HUES6 (cell line): Measurements from ENCODE around the gene PLTP.
A peak's percentile ranks its signal among the peaks of the same experiment; 100 is the strongest.

Experiments used
- H3K27ac ChIP-seq: 2 replicates; pipeline ENCODE4 v1.7.0; 2013; ENCODE audit warnings: low read depth, mild to moderate bottlenecking, low read length, inconsistent platforms
- H3K27me3 ChIP-seq: 2 replicates; pipeline ENCODE4 v1.6.1; 2013; ENCODE audit warnings: low read length; ENCODE audit not compliant: control insufficient read depth, insufficient read depth
- H3K36me3 ChIP-seq: 2 replicates; pipeline ENCODE4 v1.6.1; 2013; ENCODE audit warnings: low read length; ENCODE audit not compliant: control insufficient read depth, insufficient read depth
- H3K4me1 ChIP-seq: 2 replicates; pipeline ENCODE4 v1.6.1; 2013; ENCODE audit warnings: low read length; ENCODE audit not compliant: control insufficient read depth, insufficient read depth
- H3K4me3 ChIP-seq: 2 replicates; pipeline ENCODE4 v1.5.1; 2013; ENCODE audit warnings: low read depth, low read length
- H3K9ac ChIP-seq: one replicate; pipeline ENCODE4 v1.6.1; 2013; ENCODE audit warnings: mild to moderate bottlenecking, low read length
- H3K9me3 ChIP-seq: 2 replicates; pipeline ENCODE4 v1.6.1; 2013; ENCODE audit warnings: low read depth, low read length; ENCODE audit not compliant: control insufficient read depth, insufficient read depth

PLTP gene

DNA sequence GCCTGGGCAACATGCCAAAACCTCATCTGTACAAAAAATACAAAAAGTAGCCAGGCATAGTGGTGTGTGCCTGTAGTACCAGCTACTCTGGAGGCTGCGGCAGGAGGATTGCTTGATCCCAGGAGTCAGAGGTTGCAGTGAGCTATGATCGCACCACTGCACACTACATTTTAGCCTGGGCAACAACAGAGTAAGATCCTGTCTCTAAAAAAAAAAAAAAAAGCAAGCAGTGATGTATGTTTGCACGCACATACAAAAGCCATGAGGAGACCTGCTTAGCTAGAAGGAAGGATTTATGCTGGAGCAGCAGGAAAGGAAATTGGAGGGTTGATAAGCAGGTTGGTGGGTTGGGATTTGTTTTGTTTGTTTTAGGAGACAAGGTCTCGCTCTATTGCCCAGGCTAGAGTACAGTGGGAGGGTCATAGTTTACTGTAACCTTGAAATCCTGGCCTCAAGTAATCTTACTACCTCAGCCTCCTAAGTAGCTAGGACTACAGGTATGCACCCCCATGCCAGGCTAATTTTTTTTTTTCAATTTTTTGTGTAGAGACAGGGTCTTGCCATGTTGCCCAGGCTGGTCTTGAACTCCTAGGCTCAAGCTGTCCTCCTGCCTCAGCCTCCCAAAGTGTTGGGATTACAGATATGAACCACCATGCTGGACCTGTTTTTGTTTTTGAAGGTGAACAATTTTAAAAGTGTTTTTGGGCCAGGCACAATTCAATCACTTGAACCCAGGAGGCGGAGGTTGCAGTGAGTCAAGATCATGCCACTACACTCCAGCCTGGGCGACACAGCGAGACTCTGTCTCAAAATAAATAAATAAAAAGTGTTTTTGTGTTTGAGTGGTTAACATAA, 50.5 kb downstream of the PLTP start:
- H3K9me3 ChIP-seq = no peaks in the 10 kb centered on the region
- no peak overlapping the region for H3K27ac ChIP-seq
- H3K36me3 ChIP-seq = no peaks in the 10 kb centered on the region
- no peak overlapping the region for H3K4me3 ChIP-seq
- no peaks in the 10 kb centered on the region for H3K27me3 ChIP-seq
- H3K4me1 ChIP-seq = peaks cover 17% of the 10 kb centered on the region
- H3K9ac ChIP-seq = peak overlapping the region; percentile 18

DNA sequence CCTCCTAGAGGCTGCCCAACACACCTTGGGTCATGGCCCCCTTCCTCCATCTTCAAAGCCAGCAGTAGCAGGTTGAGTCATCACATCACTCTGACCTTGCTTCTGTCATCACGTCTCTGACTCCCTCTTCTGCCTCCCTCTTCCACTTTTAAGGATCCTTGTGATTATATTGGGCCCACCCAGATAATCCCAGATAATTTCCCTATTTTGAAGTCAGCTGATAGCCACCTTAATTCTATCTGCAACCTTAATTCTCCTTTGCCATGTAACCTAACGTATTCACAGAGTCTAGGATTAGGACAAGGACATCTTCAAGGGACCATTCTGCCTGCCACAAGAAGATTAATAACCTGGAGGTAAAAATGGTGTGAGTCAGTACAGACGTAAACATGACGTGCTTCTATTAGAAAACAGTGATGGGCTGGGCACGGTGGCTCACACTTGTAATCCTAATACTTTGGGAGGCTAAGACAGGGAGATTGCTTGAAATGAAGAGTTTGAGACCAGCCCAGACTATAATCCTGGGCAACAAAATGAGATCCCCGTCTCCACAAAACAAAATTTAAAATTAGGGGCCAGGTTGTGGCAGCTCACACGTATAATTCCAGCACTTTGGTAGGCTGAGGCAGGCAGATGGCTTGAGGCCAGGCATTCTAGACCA, 51.3 kb downstream of the PLTP start:
- H3K36me3 ChIP-seq = no peaks in the 10 kb centered on the region
- H3K27ac ChIP-seq = no peak overlapping the region
- H3K9me3 ChIP-seq = no peaks in the 10 kb centered on the region
- peaks cover 24% of the 10 kb centered on the region for H3K4me1 ChIP-seq
- no peak overlapping the region for H3K9ac ChIP-seq
- no peak overlapping the region for H3K4me3 ChIP-seq
- no peaks in the 10 kb centered on the region for H3K27me3 ChIP-seq

- Histone ChIP-seq H3K4me1 (peaks cover 28% of the 10 kb centered on the region), H3K4me3 (no peak overlapping the region), H3K9me3 (no peaks in the 10 kb centered on the region), H3K27ac (no peak overlapping the region), H3K9ac (no peak overlapping the region), H3K27me3 (no peaks in the 10 kb centered on the region), H3K36me3 (no peaks in the 10 kb centered on the region)
These were observed 52.0 kb downstream of the PLTP start for GRCh38 chr20:45859916-45860315.

GRCh38 chr20:45857882-45858216, 54.1 kb downstream of the PLTP start:
- Histone ChIP-seq H3K4me1 (peaks cover 45% of the 10 kb centered on the region), H3K9ac (peak overlapping the region; percentile 70), H3K36me3 (peaks cover 5% of the 10 kb centered on the region; the same call in 1 of the 2 replicates), H3K27ac (peak overlapping the region; percentile 7; the same call in 1 of the 2 replicates), H3K4me3 (peak overlapping the region; percentile 76), H3K9me3 (no peaks in the 10 kb centered on the region), H3K27me3 (no peaks in the 10 kb centered on the region)

- H3K27me3 ChIP-seq = no peaks in the 10 kb centered on the region
- H3K9ac ChIP-seq = peak within 1 kb of the TSS; percentile 70
- peaks cover 5% of the 10 kb centered on the region; the same call in 1 of the 2 replicates for H3K36me3 ChIP-seq
- peaks cover 48% of the 10 kb centered on the region for H3K4me1 ChIP-seq
- no peaks in the 10 kb centered on the region for H3K9me3 ChIP-seq
- peak within 1 kb of the TSS; percentile 76 for H3K4me3 ChIP-seq
- H3K27ac ChIP-seq = peak within 1 kb of the TSS; percentile 54
These were observed 54.7 kb downstream of the PLTP start, which contains the start of the genes ACOT8 and ZSWIM3 for GRCh38 chr20:45857114-45857881. Gene ACOT8, minus strand, starts transcription at chr20:45857392. Its CDS starts 77 bp downstream, at chr20:45857315. Gene ZSWIM3, plus strand, starts transcription at chr20:45857614. Its CDS starts 212 bp downstream, at chr20:45857826.

DNA sequence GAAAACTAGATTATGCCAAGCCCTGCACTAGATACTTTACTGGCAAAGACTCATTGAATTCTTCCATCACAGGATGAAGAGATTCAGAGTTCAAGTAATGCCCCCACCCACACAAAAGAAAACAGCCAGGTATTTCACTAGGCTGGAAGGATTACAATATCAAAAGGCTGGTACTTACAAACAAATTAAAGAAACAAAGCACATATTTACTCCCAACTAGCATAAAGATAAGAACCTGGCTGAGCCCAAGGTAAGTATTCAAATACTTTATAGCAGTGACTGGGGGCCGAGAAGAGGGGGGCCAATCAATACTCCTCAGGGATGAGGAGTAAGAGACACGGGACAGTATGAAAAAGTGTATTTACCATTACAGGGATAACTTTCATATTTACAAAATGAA, 58.5 kb downstream of the PLTP start:
- Histone ChIP-seq H3K4me1 (peaks cover 39% of the 10 kb centered on the region), H3K9me3 (no peaks in the 10 kb centered on the region), H3K27me3 (no peaks in the 10 kb centered on the region), H3K36me3 (peaks cover 23% of the 10 kb centered on the region), H3K4me3 (peak overlapping the region; percentile 22; the same call in 1 of the 2 replicates), H3K27ac (peak overlapping the region; percentile 82), H3K9ac (peak overlapping the region; percentile 61)

GRCh38 chr20:45852326-45852725, 59.6 kb downstream of the PLTP start:
- no peak overlapping the region for H3K4me3 ChIP-seq
- H3K36me3 ChIP-seq = peaks cover 28% of the 10 kb centered on the region
- H3K27ac ChIP-seq = peak overlapping the region; percentile 73; the same call in 1 of the 2 replicates
- H3K9ac ChIP-seq = no peak overlapping the region
- no peaks in the 10 kb centered on the region for H3K9me3 ChIP-seq
- no peaks in the 10 kb centered on the region for H3K27me3 ChIP-seq
- H3K4me1 ChIP-seq = peaks cover 35% of the 10 kb centered on the region

DNA sequence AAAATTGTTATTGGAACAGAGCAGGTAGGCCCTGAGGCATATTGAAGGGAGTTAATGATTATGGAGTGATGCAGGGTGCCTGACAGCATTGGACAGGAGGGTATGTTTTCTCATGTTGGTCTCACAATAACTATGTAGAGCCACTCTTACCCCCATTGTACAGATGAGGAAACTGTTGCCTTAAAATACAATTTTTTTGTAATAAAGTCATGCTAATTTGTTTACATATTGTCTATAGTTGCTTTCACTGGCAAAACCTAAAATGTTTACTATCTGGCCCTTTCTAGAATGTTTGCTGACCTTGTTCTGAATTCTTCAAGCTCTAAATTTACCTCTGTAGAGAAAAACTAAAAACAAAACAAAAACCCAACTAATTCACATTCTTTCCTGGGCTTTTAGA, 60.5 kb downstream of the PLTP start:
- Histone ChIP-seq H3K9me3 (no peaks in the 10 kb centered on the region), H3K36me3 (peaks cover 35% of the 10 kb centered on the region), H3K4me1 (peaks cover 33% of the 10 kb centered on the region), H3K9ac (no peak overlapping the region), H3K27me3 (no peaks in the 10 kb centered on the region), H3K27ac (no peak overlapping the region), H3K4me3 (no peak overlapping the region)

DNA sequence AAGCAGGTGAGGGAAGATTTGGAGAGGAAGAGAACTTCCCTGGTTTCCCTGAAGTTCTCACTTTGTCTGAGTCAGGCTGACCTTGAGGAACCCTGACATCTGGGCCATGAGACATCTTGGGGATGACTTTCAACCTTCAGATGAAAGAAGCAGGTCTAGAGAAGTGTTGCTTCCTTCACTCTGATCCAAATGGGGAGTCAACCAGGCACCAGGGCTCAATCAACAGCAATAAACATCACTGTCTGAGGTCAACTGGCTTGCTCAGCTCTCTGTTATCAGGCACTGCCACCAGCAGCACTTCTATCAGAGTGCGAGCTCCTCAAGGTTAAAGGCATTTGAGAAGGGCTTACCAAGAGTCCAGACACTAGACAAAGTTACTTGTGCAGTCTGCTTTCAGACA, 61.0 kb downstream of the PLTP start:
- Histone ChIP-seq H3K4me1 (peaks cover 28% of the 10 kb centered on the region), H3K36me3 (peaks cover 40% of the 10 kb centered on the region), H3K9me3 (no peaks in the 10 kb centered on the region), H3K9ac (no peak overlapping the region), H3K27me3 (no peaks in the 10 kb centered on the region), H3K4me3 (no peak overlapping the region), H3K27ac (no peak overlapping the region)

DNA sequence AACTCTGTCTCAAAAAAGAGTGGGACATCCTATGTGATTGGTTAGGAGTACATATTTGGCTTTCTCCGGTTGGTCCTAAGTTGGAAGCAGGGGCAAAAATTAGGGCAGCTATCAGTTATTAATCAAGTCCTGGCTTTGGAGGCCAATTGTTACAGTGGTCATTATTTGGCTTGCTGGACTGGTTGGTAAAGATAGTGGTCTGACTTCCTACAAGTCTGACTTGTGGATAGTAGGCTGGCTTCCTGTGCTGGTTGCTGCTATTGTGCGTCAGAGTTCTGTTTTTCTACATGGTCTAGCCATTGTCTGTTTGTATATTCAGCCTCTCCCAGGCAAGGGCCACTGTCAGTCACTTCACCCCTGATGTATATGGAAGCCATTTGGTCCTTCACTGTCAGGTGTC, 61.7 kb downstream of the PLTP start:
- Histone ChIP-seq H3K9me3 (no peaks in the 10 kb centered on the region), H3K27ac (no peak overlapping the region), H3K9ac (no peak overlapping the region), H3K4me1 (peaks cover 24% of the 10 kb centered on the region), H3K4me3 (no peak overlapping the region), H3K27me3 (no peaks in the 10 kb centered on the region), H3K36me3 (peaks cover 46% of the 10 kb centered on the region)
